ENCODE results near the gene ASB15.

Gene ASB15

DNA sequence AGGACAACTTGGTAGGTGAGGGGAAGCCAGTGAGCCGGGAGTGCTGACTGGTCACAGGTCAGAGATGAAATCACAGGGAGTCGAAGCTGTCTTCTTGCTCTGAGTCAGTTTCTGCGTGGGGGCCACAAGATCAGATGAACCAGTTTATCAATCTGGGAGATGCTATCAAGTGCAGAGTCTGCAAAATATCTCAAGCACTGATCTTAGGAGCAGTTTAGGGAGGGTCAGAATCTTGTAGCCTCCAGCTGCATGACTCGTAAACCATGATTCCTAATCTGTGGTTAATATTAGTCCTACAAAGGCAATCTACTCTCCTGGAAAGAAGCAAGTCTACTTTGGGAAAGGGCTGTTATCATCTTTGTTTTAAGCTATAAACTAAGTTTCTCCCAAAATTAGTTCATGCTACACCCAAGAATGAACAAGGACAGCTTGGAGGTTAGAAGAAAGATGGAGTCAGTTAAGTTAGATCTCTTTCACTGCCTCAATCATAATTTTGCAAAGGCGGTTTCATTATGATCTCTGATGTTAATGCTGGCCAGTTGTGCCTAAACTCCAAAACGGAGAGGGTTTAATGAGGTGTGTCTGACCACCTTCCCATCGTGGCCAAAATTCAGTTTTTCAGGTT lies 45.6 kb downstream of the ASB15 start:
- Histone ChIP-seq H3K9me3 (ENCODE audit: insufficient read depth, low read length, severe bottlenecking) (no peaks in the 10 kb centered on the region), H3K9ac (ENCODE audit: low read depth, low read length) (no peak overlapping the region), H3K4me1 (ENCODE audit: insufficient read depth, low read length) (no peaks in the 10 kb centered on the region), H3K36me3 (ENCODE audit: insufficient read depth, low read length) (no peaks in the 10 kb centered on the region), H3K4me2 (ENCODE audit: insufficient read depth, low read length) (no peak overlapping the region), H3K27ac (ENCODE audit: low read length) (no peak overlapping the region), H4K20me1 (ENCODE audit: insufficient read depth, low read length) (no peaks in the 10 kb centered on the region), H3K4me3 (ENCODE audit: low read depth in 1 of 2, low read length in 2 of 2) (no peak overlapping the region), H3K27me3 (ENCODE audit: insufficient read depth, low read length, poor library complexity) (peaks cover 5% of the 10 kb centered on the region), H3K79me2 (ENCODE audit: insufficient read depth, low read length) (no peaks in the 10 kb centered on the region), H2AFZ (ENCODE audit: low read depth, low read length) (no peak overlapping the region)
- DNase-seq (no peak), ATAC-seq (ENCODE audit: insufficient read depth, low read depth) (no peak)
- no peak for TF ChIP-seq EZH2 (IDR thresholded peaks at IDR 0.05; ENCODE audit: borderline replicate concordance, low read depth, low read length, severe bottlenecking)
- TF ChIP-seq, protein P1, sequence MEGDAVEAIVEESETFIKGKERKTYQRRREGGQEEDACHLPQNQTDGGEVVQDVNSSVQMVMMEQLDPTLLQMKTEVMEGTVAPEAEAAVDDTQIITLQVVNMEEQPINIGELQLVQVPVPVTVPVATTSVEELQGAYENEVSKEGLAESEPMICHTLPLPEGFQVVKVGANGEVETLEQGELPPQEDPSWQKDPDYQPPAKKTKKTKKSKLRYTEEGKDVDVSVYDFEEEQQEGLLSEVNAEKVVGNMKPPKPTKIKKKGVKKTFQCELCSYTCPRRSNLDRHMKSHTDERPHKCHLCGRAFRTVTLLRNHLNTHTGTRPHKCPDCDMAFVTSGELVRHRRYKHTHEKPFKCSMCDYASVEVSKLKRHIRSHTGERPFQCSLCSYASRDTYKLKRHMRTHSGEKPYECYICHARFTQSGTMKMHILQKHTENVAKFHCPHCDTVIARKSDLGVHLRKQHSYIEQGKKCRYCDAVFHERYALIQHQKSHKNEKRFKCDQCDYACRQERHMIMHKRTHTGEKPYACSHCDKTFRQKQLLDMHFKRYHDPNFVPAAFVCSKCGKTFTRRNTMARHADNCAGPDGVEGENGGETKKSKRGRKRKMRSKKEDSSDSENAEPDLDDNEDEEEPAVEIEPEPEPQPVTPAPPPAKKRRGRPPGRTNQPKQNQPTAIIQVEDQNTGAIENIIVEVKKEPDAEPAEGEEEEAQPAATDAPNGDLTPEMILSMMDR (IDR thresholded peaks at IDR 0.05; ENCODE audit: borderline replicate concordance, extremely low read depth, low read length, poor library complexity, severe bottlenecking), result no peak

GRCh38 chr7:123649964-123650363 lies 48.3 kb downstream of the ASB15 start:
- Histone ChIP-seq H3K9me3 (ENCODE audit: insufficient read depth, low read length, severe bottlenecking) (no peaks in the 10 kb centered on the region), H3K4me2 (ENCODE audit: insufficient read depth, low read length) (no peak overlapping the region), H3K27me3 (ENCODE audit: insufficient read depth, low read length, poor library complexity) (peaks cover 5% of the 10 kb centered on the region), H3K36me3 (ENCODE audit: insufficient read depth, low read length) (no peaks in the 10 kb centered on the region), H4K20me1 (ENCODE audit: insufficient read depth, low read length) (no peaks in the 10 kb centered on the region), H3K9ac (ENCODE audit: low read depth, low read length) (no peak overlapping the region), H3K79me2 (ENCODE audit: insufficient read depth, low read length) (no peaks in the 10 kb centered on the region), H3K4me3 (ENCODE audit: low read depth in 1 of 2, low read length in 2 of 2) (no peak overlapping the region), H2AFZ (ENCODE audit: low read depth, low read length) (no peak overlapping the region), H3K27ac (ENCODE audit: low read length) (no peak overlapping the region), H3K4me1 (ENCODE audit: insufficient read depth, low read length) (no peaks in the 10 kb centered on the region)
- DNase-seq (no peak), ATAC-seq (ENCODE audit: insufficient read depth, low read depth) (no peak)
- TF ChIP-seq, protein P1 (IDR thresholded peaks at IDR 0.05; ENCODE audit: borderline replicate concordance, extremely low read depth, low read length, poor library complexity, severe bottlenecking), result no peak
- no peak for TF ChIP-seq EZH2 (IDR thresholded peaks at IDR 0.05; ENCODE audit: borderline replicate concordance, low read depth, low read length, severe bottlenecking)

DNA sequence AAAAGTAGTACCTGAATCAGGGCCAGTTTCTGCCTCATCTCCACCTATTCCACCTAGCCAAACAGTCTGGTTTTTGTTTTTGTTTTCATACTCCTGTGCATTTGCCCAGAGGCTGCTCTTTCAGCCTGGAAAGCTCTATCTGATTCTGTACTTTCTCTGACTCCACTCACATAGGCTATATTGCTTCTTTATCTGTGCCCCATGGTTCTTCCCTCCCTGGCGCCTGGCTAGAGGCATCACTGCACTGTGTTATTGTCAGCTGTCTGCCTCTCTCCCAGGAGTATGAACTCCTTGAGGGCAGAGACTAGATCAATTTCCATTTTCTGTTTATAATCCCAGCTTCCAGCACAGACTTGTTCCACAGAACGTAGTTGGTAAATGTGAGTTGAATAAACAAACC lies 49.0 kb downstream of the ASB15 start:
- Histone ChIP-seq H3K27me3 (ENCODE audit: insufficient read depth, low read length, poor library complexity) (peaks cover 5% of the 10 kb centered on the region), H3K27ac (ENCODE audit: low read length) (no peak overlapping the region), H3K4me1 (ENCODE audit: insufficient read depth, low read length) (no peaks in the 10 kb centered on the region), H3K79me2 (ENCODE audit: insufficient read depth, low read length) (no peaks in the 10 kb centered on the region), H3K4me3 (ENCODE audit: low read depth in 1 of 2, low read length in 2 of 2) (no peak overlapping the region), H4K20me1 (ENCODE audit: insufficient read depth, low read length) (no peaks in the 10 kb centered on the region), H2AFZ (ENCODE audit: low read depth, low read length) (no peak overlapping the region), H3K9me3 (ENCODE audit: insufficient read depth, low read length, severe bottlenecking) (no peaks in the 10 kb centered on the region), H3K4me2 (ENCODE audit: insufficient read depth, low read length) (no peak overlapping the region), H3K9ac (ENCODE audit: low read depth, low read length) (no peak overlapping the region), H3K36me3 (ENCODE audit: insufficient read depth, low read length) (no peaks in the 10 kb centered on the region)
- ATAC-seq (ENCODE audit: insufficient read depth, low read depth) (no peak), DNase-seq (no peak)
- TF ChIP-seq, protein P1 (IDR thresholded peaks at IDR 0.05; ENCODE audit: borderline replicate concordance, extremely low read depth, low read length, poor library complexity, severe bottlenecking), result no peak

GRCh38 chr7:123652406-123652805 lies 50.8 kb downstream of the ASB15 start:
- Histone ChIP-seq H3K79me2 (ENCODE audit: insufficient read depth, low read length) (no peaks in the 10 kb centered on the region), H3K4me2 (ENCODE audit: insufficient read depth, low read length) (no peak overlapping the region), H3K4me3 (ENCODE audit: low read depth in 1 of 2, low read length in 2 of 2) (no peak overlapping the region), H3K9me3 (ENCODE audit: insufficient read depth, low read length, severe bottlenecking) (no peaks in the 10 kb centered on the region), H3K27ac (ENCODE audit: low read length) (no peak overlapping the region), H3K4me1 (ENCODE audit: insufficient read depth, low read length) (no peaks in the 10 kb centered on the region), H3K27me3 (ENCODE audit: insufficient read depth, low read length, poor library complexity) (peaks cover 5% of the 10 kb centered on the region), H3K9ac (ENCODE audit: low read depth, low read length) (no peak overlapping the region), H3K36me3 (ENCODE audit: insufficient read depth, low read length) (no peaks in the 10 kb centered on the region), H4K20me1 (ENCODE audit: insufficient read depth, low read length) (no peaks in the 10 kb centered on the region), H2AFZ (ENCODE audit: low read depth, low read length) (no peak overlapping the region)
- ATAC-seq (ENCODE audit: insufficient read depth, low read depth) (no peak), DNase-seq (no peak)
- no peak for TF ChIP-seq EZH2 (IDR thresholded peaks at IDR 0.05; ENCODE audit: borderline replicate concordance, low read depth, low read length, severe bottlenecking)
- TF ChIP-seq, protein P1 (IDR thresholded peaks at IDR 0.05; ENCODE audit: borderline replicate concordance, extremely low read depth, low read length, poor library complexity, severe bottlenecking), result no peak
